Left forelimb (tissue), 1 donor: ENCODE data around the gene TOP2A.

Source experiments
- DNase-seq: peaks from one replicate; pipeline ENCODE4 v3.0.0-alpha.2; 2018; ENCODE audit warnings: low spot score

Gene TOP2A

DNA sequence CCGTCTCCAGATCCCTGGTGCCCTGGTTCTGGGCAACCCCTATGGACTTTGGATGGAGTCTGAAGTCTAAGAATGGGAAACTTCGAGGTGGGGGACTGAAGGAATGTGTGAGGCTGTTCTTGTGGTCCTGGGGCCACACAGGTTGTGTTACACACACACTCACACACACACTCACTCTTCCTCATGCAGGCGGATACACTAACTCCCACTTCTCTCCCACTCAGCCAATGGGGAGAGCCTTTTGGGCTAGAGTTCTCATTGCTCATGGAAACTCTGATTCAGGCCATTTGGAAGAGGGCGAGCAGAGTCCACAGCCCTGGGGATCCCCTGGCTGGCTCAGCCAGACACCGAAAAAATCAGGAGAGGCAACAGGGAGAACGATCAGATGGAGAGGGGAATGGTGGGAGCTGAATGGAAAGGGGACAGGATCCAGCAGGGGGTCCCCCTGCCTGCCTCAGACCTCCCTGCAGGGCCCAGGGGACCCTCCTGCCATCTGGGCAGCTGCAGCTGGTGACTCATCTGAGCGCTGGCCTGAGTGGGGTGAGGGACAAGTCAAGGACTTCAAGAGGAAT, 34.6 kb upstream of the TOP2A start:
- no peak for DNase-seq

DNA sequence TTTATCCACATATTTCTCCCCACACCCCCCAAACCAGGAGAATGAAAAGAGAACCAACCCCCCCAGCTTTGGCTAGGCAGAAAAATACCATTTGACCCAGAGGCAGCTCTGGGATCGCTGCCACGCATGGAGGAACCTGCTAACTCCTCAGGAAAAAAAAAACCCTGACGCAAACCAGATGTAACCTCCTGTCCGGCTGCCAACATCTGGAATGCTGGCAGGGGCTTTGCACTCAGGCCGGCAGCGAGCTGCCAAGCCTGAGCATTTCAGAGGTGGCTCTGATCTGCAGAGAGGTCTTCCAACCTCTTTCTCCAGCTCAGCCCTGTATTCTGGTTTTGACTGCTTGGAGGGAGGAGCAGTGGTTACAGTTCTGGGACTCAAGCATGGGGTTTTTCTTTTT, 33.7 kb upstream of the TOP2A start:
- DNase-seq: peak; percentile 79

GRCh38 chr17:40450175-40450574, 32.5 kb upstream of the TOP2A start:
- DNase-seq: no peak

DNA sequence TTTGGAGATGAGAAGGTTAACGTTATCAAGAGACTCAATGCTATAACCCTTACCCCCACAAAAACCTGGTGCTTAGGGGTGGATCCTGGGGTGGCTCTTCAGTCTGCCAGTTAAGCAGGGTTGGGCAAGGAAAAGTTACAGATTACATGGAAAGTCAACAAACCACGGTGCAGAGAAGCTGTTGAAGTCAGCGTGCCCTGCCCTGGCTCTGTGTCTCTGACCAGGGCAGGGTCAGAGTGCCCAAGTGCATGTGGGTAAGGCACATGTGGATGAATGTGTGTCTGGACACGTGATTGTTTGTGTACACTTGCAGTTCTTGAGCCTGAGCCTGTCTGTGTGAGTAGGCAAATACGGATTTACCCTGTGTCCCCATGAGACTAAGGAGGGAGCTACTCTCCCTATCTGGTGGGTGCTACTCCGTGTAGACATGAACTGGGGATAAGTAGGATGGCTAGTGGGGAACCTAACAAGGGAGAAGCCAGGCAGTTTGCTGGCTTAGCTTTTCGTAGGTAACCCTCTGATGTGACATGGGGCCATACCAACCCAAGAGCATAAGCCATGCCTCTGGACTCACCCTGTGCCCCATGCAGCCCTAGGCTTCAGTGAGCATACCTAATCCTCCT, 31.1 kb upstream of the TOP2A start:
- no peak for DNase-seq

- no peak for DNase-seq
Measured at GRCh38 chr17:40448213-40448638, 30.5 kb upstream of the TOP2A start.

DNA sequence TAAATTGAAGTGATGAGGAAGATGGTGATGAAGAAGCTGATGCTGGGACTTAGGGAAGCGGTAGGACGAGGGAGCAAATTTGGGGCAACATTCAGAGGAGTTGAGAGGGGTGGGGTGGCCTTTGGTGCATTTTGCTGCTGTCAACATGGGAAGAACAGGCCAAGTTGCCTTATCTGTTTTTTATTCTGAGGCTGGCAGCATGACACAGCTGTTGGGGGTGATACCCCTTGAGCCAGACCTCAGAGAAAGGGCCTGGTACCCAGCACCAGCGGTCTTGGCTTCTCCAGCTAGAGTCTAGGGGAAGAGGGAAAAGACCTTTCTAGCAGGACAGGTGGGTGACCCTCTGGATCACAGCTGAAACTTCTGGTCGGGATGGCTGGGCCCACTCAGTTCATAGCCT, 30.1 kb upstream of the TOP2A start:
- no peak for DNase-seq

DNA sequence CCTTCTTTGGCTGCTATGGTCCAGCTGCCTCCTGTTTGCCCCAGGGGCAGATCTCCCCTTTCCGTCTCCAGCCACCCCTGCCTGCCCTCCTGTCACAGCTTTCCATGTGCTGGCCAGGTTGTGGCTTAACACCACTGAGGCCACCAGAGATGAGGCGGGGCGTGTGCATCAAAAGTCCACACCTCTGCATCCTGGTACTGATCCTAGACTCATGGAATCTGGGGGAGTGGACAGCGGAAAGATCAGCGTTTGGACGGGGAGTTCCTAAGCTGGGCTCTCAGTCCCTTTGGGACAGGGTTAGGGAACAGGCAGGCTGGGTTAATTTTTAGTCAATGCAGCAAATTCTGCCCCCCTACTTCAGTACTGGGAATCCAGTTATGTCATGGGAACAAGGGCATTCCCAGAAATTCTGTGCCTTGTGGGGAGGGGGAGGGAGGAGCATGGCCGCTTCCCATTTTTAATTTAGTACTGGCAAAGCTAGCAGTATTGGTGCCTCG, 29.5 kb upstream of the TOP2A start:
- no peak for DNase-seq

- DNase-seq: no peak
Measured at GRCh38 chr17:40445751-40446468, 28.2 kb upstream of the TOP2A start.

DNA sequence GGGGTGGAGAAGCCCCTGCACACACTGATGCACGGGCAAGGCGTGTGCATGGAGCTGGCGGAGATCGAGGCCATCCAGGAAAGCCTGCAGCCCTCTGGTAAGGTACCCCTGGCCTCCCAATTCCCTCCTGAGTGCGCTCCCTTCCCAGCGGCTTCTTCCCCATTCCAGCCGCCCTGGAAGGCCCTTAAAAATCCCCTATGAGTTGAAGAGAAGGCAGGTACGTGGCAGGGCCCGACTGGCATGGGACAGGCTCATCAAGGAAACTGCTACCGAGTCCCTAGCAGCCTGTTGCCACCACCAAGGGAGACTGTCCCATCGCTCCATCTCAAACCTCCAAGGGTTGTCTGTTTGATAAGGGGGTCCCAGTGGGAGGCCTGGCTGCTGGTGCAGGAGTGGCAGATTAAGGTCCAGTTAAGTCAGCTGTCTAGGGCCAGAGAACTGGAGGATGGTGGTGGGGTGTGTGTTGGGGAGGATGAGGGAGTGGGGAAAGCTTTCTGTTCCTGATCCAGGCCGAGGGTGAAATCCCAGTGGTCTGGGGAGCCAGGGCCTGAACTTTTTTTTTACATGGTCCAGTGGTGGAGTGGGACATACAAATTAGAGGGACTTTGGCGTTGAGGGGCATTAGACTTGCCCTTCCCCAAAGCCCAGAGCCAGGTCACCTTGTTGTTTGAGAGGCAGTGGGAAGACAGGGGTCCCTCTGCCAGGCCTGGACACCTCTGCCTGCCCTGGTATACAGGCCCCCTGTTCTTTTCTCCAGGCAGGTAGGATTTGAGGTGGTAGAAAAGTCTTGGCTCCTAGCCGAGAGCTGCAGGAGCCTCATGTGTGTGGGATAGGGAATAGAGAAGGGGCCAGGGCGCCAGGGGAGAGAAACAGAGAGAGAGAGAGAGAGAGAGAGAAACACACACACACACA, 26.5 kb upstream of the TOP2A start:
- no peak for DNase-seq

GRCh38 chr17:40443196-40443987, 25.7 kb upstream of the TOP2A start, which contains the start of gene IGFBP4:
TSS of gene IGFBP4 (plus strand) at chr17:40443450. CDS start at chr17:40443736, 286 bp downstream.
- peak; percentile 91 for DNase-seq

DNA sequence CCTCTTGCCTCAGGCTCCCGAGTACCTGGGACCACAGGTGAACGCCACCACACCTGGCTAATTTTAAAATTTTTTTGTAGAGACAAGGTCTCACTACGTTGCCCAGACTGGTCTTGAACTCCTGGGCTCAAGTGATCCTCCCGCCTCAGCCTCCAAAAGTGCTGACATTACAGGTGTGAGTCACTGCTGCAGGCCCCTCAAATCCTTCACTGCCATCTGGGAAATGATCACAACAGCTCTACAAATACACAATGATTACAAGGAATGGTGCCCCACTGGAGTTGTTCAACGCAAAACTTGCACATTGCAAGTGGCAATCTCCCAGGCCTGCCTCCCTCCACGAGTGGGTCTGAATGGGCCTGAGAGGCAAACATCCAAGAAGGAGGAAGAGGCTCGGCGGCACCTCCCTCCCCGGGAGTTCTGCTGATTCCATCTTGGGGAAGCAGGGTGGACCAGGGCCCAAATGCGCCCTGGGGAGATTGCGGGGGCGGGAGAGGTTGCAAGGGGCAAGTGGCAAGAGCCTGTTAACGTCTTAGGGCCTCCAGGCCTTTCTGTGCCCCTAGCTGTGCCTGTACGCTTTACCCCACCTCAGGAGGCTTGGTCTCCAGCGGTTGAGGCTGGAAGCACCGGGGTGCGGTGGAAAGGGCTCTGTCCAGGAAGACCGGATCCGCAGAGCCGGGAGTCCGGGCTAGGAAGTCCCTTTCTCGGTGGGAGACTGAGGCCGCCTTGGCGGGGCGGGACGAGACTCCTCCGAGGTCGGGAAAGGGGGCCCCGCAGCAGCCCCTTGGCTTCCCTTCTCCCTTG, 24.9 kb upstream of the TOP2A start:
- no peak for DNase-seq

- no peak for DNase-seq
Measured at GRCh38 chr17:40440166-40440565, 22.5 kb upstream of the TOP2A start.

DNA sequence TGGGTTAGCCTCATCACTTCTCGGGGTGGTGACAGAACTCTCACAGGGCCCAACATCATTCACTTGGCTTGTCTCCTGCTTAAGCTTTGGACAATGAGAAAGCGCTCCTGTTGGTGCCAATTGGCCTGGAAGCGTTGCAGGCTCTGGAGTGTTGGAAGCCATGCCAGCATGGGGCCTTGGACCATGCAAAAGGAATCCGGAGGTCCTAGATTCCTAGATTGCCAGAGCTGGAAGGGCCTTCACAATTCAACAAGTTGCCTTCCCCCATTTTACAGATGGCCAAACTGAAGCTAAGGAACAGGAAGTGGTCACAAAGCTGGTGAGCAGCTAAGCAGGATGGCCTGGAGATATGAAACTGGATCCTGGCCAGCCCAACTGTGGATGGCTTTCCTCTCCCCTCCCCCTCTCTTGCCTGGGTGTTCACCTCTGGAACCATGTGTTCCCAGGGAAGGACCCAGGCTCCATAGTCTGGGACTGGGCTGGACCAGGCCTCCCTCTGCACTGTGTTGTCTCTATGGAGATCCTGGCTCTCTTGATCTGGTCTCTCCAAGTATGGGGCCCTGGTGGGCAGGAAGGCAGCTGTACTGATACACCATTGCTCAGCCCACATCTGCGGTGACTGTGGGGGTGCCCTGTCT, 19.5 kb upstream of the TOP2A start:
- no peak for DNase-seq

DNA sequence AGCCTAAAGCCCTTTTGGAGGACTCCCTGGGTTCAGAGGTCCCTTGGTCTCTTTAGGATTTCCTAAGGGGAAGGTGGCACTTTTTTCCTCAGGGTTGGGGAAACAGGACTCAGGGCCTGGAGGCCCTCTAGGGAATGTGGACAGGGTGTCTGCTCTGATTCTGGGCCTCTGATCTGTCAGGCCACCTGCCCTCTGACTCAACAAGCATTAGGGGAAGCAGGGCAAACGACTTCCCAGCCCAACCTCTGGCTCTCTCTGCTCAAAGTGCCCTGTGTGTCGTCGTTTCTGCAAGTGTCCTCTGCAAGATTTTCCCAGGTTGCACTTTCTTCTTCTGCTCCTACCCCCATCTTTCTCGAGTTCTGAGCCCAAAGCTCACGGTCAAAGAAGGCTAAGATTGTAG, 18.9 kb upstream of the TOP2A start:
- peak; percentile 51 for DNase-seq

- no peak for DNase-seq
Measured at GRCh38 chr17:40433551-40434415, 16.1 kb upstream of the TOP2A start.

- peak; percentile 78 for DNase-seq
Measured at GRCh38 chr17:40432864-40433528, 15.3 kb upstream of the TOP2A start.

- no peak for DNase-seq
Measured at GRCh38 chr17:40431231-40431602, 13.5 kb upstream of the TOP2A start.
